ENCODE measurements around the gene IQCF5. TPM values are rescaled to one million over a fixed set of nuclear protein-coding genes. Genes with fewer than 3 reads are reported as not detected.
A peak's percentile ranks its signal among the peaks of the same experiment; 100 is the strongest.

The IQCF5 gene
- total and polyA plus RNA-seq, 2 experiments from 2014 or later, result not detected

DNA sequence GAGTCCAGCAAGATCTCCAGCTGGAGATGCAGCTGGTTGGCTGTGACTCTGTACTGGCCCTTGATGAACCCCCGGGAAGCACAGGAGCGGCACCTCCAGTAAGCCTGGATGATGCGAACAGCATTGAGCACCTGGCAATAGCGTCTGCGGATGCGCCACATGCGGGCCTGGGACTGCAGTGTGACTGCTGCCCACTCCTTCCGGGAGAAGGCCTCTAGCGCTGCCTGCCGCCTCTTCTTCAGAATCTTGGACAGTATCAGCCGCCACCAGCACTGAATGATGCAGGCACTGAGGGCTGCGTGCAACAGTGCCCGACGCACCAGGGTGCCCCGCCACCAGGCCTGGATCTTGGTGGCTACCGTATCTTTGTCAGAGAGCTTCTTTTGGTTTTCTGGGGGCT, 19.5 kb upstream of the IQCF5 start:
- no peak overlapping the region for H3K4me2 ChIP-seq
- H3F3A ChIP-seq (replicated peaks; ENCODE audit: low read depth), result no peaks in the 10 kb centered on the region
- H3K36me3 ChIP-seq (ENCODE audit: insufficient read depth), result no peaks in the 10 kb centered on the region
- no peaks in the 10 kb centered on the region for H3K79me2 ChIP-seq (replicated peaks; ENCODE audit: insufficient read depth)
- H3K4me3 Mint-ChIP-seq, result no peak overlapping the region
- H3K27me3 Mint-ChIP-seq (ENCODE audit: insufficient read depth, low read depth, poor library complexity), result no peaks in the 10 kb centered on the region
- H2AFZ ChIP-seq, result no peak overlapping the region
- TF ChIP-seq, protein P1, sequence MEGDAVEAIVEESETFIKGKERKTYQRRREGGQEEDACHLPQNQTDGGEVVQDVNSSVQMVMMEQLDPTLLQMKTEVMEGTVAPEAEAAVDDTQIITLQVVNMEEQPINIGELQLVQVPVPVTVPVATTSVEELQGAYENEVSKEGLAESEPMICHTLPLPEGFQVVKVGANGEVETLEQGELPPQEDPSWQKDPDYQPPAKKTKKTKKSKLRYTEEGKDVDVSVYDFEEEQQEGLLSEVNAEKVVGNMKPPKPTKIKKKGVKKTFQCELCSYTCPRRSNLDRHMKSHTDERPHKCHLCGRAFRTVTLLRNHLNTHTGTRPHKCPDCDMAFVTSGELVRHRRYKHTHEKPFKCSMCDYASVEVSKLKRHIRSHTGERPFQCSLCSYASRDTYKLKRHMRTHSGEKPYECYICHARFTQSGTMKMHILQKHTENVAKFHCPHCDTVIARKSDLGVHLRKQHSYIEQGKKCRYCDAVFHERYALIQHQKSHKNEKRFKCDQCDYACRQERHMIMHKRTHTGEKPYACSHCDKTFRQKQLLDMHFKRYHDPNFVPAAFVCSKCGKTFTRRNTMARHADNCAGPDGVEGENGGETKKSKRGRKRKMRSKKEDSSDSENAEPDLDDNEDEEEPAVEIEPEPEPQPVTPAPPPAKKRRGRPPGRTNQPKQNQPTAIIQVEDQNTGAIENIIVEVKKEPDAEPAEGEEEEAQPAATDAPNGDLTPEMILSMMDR (conservative IDR thresholded peaks at IDR 0.05; ENCODE audit: low read depth in 2 of 2), result 0 out of 4 replicates have a peak, but pooled peaks of 1 of the 2 experiments have one; percentile 22
- TF ChIP-seq JUNB (IDR thresholded peaks at IDR 0.05; ENCODE audit: unreplicated experiment), result no peak
- peaks cover 17% of the 10 kb centered on the region; the same call in 2 of the 3 replicates for H3K9me3 Mint-ChIP-seq
- no peaks in the 10 kb centered on the region for H3K4me1 ChIP-seq (ENCODE audit: insufficient read depth)
- no peak overlapping the region for H3K4me3 ChIP-seq
- H3K4me1 Mint-ChIP-seq, result peaks cover 5% of the 10 kb centered on the region
- DNase-seq (ENCODE audit: low spot score), result no peak
- H3K9me2 ChIP-seq (ENCODE audit: insufficient read depth), result no peaks in the 10 kb centered on the region; the same call in 1 of the 2 replicates
- ATAC-seq, result no peak
- H3K27me3 ChIP-seq (ENCODE audit: insufficient read depth), result no peaks in the 10 kb centered on the region
- H3K36me3 Mint-ChIP-seq (ENCODE audit: low read depth), result 0 out of 3 replicates have a peak, but pooled peaks cover 3% of the 10 kb centered on the region
- no peak overlapping the region for H3K27ac Mint-ChIP-seq
- no peak overlapping the region for H3K27ac ChIP-seq (ENCODE audit: low read depth)
- no peaks in the 10 kb centered on the region for H4K20me1 ChIP-seq (replicated peaks; ENCODE audit: insufficient read depth)

DNA sequence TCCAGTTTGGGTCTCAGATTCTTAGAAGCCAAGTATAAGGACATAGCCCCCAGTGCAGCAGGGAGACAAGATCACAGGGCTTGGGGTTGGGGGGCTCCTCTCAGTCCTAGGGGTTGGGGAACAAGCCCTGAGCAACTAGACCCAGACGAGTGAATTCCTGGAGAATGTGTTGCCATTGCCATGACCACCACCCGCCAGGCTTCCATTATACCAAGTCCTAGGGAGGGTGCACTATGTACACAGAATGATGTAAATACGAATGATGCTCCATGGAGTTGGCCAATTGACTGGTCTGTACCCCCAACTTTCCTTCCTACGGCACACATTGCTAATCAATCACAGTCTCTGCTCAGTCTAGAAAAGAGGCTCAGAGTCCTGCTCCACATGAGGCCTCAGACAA, 19.0 kb upstream of the IQCF5 start:
- Histone ChIP-seq H3K4me3 (no peak overlapping the region), H3K27ac (ENCODE audit: low read depth) (no peak overlapping the region), H2AFZ (no peak overlapping the region), H3F3A (replicated peaks; ENCODE audit: low read depth) (no peaks in the 10 kb centered on the region), H4K20me1 (replicated peaks; ENCODE audit: insufficient read depth) (no peaks in the 10 kb centered on the region), H3K4me1 (ENCODE audit: insufficient read depth) (no peaks in the 10 kb centered on the region), H3K27me3 (ENCODE audit: insufficient read depth) (no peaks in the 10 kb centered on the region), H3K9me2 (ENCODE audit: insufficient read depth) (no peaks in the 10 kb centered on the region; the same call in 1 of the 2 replicates), H3K36me3 (ENCODE audit: insufficient read depth) (no peaks in the 10 kb centered on the region), H3K79me2 (replicated peaks; ENCODE audit: insufficient read depth) (no peaks in the 10 kb centered on the region), H3K4me2 (no peak overlapping the region)
- no peak overlapping the region for H3K4me3 Mint-ChIP-seq
- no peak for DNase-seq (ENCODE audit: low spot score)
- H3K36me3 Mint-ChIP-seq (ENCODE audit: low read depth), result 0 out of 3 replicates have a peak, but pooled peaks cover 3% of the 10 kb centered on the region
- H3K27ac Mint-ChIP-seq, result no peak overlapping the region
- H3K27me3 Mint-ChIP-seq (ENCODE audit: insufficient read depth, low read depth, poor library complexity), result no peaks in the 10 kb centered on the region
- H3K4me1 Mint-ChIP-seq, result peaks cover 5% of the 10 kb centered on the region
- ATAC-seq, result no peak
- peaks cover 17% of the 10 kb centered on the region; the same call in 2 of the 3 replicates for H3K9me3 Mint-ChIP-seq
- no peak for TF ChIP-seq EZH2 (IDR thresholded peaks at IDR 0.05; ENCODE audit: low read depth, unreplicated experiment)
- TF ChIP-seq, protein P2, sequence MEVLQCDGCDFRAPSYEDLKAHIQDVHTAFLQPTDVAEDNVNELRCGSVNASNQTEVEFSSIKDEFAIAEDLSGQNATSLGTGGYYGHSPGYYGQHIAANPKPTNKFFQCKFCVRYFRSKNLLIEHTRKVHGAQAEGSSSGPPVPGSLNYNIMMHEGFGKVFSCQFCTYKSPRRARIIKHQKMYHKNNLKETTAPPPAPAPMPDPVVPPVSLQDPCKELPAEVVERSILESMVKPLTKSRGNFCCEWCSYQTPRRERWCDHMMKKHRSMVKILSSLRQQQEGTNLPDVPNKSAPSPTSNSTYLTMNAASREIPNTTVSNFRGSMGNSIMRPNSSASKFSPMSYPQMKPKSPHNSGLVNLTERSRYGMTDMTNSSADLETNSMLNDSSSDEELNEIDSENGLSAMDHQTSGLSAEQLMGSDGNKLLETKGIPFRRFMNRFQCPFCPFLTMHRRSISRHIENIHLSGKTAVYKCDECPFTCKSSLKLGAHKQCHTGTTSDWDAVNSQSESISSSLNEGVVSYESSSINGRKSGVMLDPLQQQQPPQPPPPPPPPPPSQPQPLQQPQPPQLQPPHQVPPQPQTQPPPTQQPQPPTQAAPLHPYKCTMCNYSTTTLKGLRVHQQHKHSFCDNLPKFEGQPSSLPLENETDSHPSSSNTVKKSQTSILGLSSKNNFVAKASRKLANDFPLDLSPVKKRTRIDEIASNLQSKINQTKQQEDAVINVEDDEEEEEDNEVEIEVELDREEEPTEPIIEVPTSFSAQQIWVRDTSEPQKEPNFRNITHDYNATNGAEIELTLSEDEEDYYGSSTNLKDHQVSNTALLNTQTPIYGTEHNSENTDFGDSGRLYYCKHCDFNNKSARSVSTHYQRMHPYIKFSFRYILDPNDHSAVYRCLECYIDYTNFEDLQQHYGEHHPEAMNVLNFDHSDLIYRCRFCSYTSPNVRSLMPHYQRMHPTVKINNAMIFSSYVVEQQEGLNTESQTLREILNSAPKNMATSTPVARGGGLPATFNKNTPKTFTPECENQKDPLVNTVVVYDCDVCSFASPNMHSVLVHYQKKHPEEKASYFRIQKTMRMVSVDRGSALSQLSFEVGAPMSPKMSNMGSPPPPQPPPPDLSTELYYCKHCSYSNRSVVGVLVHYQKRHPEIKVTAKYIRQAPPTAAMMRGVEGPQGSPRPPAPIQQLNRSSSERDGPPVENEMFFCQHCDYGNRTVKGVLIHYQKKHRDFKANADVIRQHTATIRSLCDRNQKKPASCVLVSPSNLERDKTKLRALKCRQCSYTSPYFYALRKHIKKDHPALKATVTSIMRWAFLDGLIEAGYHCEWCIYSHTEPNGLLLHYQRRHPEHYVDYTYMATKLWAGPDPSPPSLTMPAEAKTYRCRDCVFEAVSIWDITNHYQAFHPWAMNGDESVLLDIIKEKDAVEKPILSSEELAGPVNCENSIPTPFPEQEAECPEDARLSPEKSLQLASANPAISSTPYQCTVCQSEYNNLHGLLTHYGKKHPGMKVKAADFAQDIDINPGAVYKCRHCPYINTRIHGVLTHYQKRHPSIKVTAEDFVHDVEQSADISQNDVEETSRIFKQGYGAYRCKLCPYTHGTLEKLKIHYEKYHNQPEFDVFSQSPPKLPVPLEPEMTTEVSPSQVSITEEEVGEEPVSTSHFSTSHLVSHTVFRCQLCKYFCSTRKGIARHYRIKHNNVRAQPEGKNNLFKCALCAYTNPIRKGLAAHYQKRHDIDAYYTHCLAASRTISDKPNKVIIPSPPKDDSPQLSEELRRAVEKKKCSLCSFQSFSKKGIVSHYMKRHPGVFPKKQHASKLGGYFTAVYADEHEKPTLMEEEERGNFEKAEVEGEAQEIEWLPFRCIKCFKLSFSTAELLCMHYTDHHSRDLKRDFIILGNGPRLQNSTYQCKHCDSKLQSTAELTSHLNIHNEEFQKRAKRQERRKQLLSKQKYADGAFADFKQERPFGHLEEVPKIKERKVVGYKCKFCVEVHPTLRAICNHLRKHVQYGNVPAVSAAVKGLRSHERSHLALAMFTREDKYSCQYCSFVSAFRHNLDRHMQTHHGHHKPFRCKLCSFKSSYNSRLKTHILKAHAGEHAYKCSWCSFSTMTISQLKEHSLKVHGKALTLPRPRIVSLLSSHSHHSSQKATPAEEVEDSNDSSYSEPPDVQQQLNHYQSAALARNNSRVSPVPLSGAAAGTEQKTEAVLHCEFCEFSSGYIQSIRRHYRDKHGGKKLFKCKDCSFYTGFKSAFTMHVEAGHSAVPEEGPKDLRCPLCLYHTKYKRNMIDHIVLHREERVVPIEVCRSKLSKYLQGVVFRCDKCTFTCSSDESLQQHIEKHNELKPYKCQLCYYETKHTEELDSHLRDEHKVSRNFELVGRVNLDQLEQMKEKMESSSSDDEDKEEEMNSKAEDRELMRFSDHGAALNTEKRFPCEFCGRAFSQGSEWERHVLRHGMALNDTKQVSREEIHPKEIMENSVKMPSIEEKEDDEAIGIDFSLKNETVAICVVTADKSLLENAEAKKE (CRISPR knock-in tag; IDR thresholded peaks at IDR 0.05), result no peak
- TF ChIP-seq, protein P3, sequence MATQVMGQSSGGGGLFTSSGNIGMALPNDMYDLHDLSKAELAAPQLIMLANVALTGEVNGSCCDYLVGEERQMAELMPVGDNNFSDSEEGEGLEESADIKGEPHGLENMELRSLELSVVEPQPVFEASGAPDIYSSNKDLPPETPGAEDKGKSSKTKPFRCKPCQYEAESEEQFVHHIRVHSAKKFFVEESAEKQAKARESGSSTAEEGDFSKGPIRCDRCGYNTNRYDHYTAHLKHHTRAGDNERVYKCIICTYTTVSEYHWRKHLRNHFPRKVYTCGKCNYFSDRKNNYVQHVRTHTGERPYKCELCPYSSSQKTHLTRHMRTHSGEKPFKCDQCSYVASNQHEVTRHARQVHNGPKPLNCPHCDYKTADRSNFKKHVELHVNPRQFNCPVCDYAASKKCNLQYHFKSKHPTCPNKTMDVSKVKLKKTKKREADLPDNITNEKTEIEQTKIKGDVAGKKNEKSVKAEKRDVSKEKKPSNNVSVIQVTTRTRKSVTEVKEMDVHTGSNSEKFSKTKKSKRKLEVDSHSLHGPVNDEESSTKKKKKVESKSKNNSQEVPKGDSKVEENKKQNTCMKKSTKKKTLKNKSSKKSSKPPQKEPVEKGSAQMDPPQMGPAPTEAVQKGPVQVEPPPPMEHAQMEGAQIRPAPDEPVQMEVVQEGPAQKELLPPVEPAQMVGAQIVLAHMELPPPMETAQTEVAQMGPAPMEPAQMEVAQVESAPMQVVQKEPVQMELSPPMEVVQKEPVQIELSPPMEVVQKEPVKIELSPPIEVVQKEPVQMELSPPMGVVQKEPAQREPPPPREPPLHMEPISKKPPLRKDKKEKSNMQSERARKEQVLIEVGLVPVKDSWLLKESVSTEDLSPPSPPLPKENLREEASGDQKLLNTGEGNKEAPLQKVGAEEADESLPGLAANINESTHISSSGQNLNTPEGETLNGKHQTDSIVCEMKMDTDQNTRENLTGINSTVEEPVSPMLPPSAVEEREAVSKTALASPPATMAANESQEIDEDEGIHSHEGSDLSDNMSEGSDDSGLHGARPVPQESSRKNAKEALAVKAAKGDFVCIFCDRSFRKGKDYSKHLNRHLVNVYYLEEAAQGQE (IDR thresholded peaks at IDR 0.05; ENCODE audit: unreplicated experiment), result no peak
- TF ChIP-seq EZH2phosphoT487 (IDR thresholded peaks at IDR 0.05; ENCODE audit: unreplicated experiment), result no peak
- TF ChIP-seq, protein P4, sequence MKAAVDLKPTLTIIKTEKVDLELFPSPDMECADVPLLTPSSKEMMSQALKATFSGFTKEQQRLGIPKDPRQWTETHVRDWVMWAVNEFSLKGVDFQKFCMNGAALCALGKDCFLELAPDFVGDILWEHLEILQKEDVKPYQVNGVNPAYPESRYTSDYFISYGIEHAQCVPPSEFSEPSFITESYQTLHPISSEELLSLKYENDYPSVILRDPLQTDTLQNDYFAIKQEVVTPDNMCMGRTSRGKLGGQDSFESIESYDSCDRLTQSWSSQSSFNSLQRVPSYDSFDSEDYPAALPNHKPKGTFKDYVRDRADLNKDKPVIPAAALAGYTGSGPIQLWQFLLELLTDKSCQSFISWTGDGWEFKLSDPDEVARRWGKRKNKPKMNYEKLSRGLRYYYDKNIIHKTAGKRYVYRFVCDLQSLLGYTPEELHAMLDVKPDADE (IDR thresholded peaks at IDR 0.05), result no peak
- no peak for TF ChIP-seq JUNB (IDR thresholded peaks at IDR 0.05; ENCODE audit: unreplicated experiment)
- TF ChIP-seq ZNF114 (CRISPR knock-in tag; IDR thresholded peaks at IDR 0.05), result no peak
- TF ChIP-seq POLR2AphosphoS5 (IDR thresholded peaks at IDR 0.05; ENCODE audit: low read depth), result no peak

Data from GM23338 (cell line).